NCI-H2196 treated with DMSO at 0.1 percent for 48 hours (cell line): ENCODE results near the gene CDR2L.
"Not testable (repeated sequence)": the region's sequence is repeated elsewhere in the genome, so short reads cannot be mapped to it uniquely, and the experiment has no call there.

Experiments
- DNase-seq: peaks from one replicate; lab custom pipeline; 2025; ENCODE audit not compliant: unreplicated experiment; lab: John Stamatoyannopoulos, UW

The CDR2L gene

DNA sequence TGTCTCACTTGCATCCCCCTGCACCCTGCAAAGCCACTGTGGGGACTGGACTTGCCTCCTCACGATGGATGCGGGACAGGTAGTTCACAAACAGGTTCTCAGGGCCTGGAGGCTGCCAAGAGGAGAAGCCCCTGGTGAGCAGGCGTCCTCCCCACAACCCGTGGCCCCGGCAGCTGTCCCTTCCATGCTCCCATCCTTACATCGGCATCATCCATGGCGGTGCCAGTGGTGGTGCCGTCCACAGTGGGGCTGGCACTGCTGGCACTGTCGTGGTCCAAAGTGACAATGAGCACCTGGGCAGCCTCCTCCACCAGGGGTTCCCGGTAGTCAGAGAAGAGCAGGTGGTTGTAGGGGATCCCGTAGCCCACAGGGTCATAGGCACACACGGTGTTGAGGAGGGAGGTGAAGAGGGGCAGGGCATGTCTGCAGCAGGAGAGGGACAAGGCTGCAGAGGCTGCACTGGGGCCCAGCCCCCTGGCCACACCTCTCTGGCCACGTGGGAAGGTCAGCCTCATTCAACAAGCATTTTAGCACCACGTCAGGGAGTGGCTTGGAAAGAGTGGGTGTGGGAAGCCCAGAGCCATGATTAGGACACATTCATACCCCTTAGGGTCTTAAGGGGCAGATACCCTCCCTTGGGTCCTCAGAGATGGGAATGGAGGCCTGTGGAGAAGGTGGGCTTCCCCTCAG lies 27.5 kb upstream of the CDR2L start:
- DNase-seq, result no peak

- no peak for DNase-seq
These were observed 26.7 kb upstream of the CDR2L start for GRCh38 chr17:74960570-74961342.

- DNase-seq, result peak; percentile 76
These were observed 25.6 kb upstream of the CDR2L start for GRCh38 chr17:74961657-74962350.

DNA sequence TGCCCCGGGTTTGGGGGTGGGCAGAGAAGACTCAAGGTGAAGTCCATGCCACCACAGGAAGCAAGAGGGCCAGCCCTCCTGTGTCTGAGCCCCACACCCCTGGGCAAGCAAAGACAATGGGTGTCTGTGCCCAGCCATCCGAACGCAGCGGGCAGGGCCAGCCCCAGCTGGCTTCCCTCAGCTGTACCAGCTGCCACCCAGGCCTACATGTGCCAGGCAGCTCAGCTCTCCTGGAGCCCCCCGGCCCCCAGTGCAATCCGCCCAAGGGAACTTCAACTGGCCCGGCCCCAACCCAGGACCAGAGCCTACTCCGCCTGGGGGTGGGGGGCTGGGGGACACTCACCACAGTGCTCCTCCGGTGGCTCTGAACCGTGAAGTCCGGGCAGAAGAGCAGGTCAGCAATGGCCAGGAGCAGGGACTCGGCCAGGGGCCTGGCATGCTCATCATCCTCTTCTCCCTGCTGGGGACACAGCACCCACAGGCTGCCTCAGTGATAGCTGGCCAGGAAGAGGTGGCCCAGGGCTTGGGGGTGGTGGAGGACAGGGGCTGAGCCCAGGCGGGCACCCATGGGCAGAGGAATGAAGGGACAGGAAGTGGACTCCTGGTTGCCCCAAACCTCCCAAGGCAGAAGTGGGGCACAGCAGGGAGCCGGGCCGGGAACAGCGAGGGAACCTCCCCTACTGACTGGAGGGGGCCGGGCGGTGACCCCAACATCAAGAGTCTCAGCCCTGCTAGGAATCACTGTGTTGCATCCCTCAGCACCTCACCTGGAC lies 24.6 kb upstream of the CDR2L start:
- no peak for DNase-seq

DNA sequence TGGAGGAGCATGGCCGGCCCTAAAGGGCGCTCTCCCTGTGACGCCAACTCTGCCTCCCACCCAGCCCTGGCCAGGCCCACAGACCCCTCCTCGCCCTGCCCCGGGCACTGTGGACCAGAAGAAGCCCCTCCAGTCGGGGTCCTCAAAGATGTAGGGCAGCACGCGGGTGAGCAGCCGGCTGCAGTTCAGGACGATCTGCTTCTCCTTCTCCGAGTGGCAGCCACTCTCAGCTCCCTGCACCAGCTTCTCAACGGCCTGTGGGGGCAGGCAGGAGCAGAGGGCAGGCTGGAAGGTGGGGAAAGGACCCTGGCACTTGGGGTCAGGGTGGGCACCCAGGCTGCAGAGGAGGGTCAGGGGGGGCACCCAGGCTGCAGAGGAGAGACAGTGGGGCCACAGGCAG lies 23.8 kb upstream of the CDR2L start:
- DNase-seq, result no peak

DNA sequence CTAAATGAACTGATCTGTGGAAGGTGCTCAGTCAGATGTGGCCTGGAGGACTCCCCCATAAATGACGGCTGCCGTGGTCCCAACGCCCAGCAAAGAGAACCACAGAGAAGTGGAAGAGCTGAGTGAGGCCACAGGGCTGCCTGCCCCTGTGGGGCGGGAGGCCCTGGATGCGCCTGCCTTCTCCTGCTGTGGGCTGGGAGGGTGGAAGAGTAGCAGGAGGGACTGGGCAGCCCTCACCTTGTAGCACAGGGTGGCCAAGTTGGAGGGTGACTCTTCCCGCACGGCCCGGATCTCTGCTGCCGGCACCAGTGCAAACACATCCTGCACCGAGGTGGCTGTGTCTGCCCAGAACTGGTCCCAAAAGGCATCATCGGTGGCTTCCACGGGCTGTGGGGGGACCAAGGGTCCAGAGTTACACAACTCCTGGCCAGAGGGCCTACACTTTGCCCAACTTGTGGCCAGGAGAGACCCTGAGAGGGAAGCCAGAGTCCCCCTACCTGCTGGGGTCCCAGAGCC lies 23.1 kb upstream of the CDR2L start:
- DNase-seq, result no peak

DNA sequence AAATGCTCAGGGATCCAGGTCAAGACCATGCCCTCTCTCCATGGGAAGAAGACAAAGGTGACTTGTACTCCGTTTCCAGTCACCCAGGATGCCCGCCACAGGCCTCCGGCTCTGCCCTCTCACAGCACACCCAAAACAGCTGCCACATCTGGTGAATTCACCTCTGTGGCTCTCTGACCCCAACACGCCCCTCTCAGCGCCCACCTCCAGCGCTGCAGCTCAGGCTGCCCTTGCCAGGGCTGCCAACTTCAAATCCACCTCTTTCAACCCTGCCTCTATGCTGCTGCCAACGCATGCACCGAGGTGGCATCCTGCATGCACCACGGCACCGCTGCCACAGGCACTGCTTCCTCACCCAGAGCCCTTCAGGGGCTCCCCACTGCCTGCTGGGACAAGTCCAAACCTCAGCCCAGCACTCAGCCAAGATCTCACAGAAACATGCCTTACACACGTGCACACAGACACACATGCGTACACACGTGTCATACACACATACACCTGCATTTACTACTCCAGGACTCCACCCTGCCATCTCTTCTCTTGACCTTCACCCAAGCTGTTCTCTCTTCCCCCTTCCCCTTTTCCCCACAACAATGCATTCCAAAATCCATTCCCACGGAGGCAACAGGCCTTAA lies 22.3 kb upstream of the CDR2L start:
- DNase-seq, result no peak

GRCh38 chr17:74968361-74968780 lies 19.1 kb upstream of the CDR2L start:
- no peak for DNase-seq

GRCh38 chr17:74969501-74969900 lies 17.9 kb upstream of the CDR2L start:
- DNase-seq, result not testable (repeated sequence)

- no peak for DNase-seq
These were observed 17.0 kb upstream of the CDR2L start for GRCh38 chr17:74970395-74970794.

- no peak for DNase-seq
These were observed 16.2 kb upstream of the CDR2L start for GRCh38 chr17:74971069-74971841.

DNA sequence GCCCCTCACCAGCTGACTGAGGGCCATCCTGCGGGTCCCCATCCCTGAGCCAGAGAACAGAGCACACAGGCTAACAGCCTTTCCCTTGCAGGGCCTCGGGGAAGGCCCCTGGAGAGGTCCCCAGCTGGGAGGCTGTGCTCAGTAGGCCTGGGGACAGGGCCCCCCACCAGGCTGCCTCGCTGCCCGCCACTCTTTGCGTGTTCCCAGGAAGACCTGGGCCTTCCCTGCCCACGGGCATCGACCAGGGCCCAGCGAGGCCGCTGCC lies 15.7 kb upstream of the CDR2L start:
- no peak for DNase-seq

- DNase-seq, result peak; percentile 43
These were observed 15.1 kb upstream of the CDR2L start, which contains the start of gene HID1 for GRCh38 chr17:74972107-74972972. HID1 (minus strand) TSS chr17:74972759; CDS start chr17:74972656, 103 bp downstream.

GRCh38 chr17:74972973-74973328 lies 14.5 kb upstream of the CDR2L start:
- no peak for DNase-seq

DNA sequence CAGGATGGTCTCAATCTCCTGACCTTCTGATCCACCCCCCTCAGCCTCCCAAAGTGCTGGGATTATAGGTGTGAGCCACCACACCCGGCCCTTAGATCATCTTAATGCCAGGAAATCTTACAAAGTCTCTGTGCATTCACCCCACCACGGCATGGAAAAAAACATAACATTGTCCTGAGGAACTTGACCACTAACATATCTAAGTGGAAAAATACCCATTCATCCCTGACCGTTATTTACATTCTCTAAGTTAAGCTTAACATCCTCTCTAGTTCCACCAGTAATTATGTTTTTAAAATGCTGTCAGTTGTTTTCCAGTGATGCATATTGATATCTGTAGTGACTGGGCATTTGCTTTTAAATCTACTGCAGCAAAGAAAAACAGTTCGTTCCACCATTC lies 11.5 kb upstream of the CDR2L start:
- no peak for DNase-seq

DNA sequence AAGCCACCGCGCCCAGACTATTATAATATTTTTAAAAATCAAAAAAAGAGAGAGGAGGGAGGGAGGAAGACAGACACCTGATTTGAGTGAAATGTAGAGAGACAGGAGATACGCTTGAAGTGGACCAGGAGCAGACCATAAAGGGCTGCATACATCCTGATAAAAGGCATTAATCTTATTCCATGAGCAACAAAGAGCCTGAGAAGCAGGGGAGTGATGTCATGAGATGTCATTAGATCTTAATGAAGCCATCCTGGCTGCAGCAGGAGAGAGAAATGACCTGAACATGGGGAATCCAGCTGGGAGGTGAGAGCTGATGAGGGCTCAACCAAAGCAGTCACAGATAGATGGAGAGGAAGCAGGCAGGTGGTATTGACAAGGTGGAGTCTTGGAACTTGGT lies 9.6 kb upstream of the CDR2L start:
- no peak for DNase-seq

DNA sequence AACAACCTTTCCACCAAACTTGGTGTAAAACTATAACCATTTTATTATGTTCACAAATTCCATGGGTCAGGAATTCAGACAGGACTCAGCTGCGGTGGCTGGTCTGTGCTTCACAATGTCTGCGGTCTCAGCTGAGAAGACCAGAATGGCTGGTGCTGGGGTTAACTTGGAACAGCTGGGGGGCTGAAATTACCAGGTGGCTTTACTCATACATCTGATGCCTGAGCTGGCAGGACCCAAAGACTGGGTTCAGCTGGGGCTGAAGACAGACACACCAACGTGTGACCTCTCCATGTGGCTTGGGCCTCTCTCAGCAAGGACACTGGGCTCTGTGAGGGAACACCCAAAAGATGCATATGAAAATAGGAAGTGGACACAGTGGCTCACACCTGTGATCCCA lies 9.2 kb upstream of the CDR2L start:
- DNase-seq, result no peak

GRCh38 chr17:74979408-74980146 lies 7.9 kb upstream of the CDR2L start:
- DNase-seq, result no peak
